CD4-positive, alpha-beta T cell (primary cell): Measurements from ENCODE around the gene KDM2A. TPM values are rescaled to one million over a fixed set of nuclear protein-coding genes. Genes with fewer than 3 reads are reported as not detected.

ENCODE experiments used
- ATAC-seq: fragments of 200-7000 bp; cut with Tn5 transposase; one replicate; pipeline ENCODE4 v1.10.0; 2022; ENCODE audit warnings: mild to moderate bottlenecking; ENCODE audit not compliant: poor library complexity
- CTCF ChIA-PET: fragments of 350-600 bp; sonication (Branson Sonifier 250); formaldehyde crosslinking; loops from one replicate; lab custom pipeline; 2021; ENCODE audit warnings: antibody characterized with exemption, inconsistent platforms; lab: Charles Lee
- POLR2A ChIA-PET: fragments of 350-600 bp; sonication (Branson Sonifier 250); formaldehyde crosslinking; loops from one replicate; lab custom pipeline; 2021; ENCODE audit warnings: antibody characterized with exemption, inconsistent platforms; lab: Charles Lee
- DNase-seq, 14 experiments: peaks; one replicate each; pipeline ENCODE4 v3.0.0-alpha.2; 2013 to 2020; ENCODE audit warnings: mixed read lengths in 2 of 14
- H3K27ac ChIP-seq, 2 donors: one replicate each; pipeline versions ENCODE4 v1.5.1 to v1.7.0; 2013; ENCODE audit warnings: low read length in 2 of 2, low read depth in 1 of 2, mild to moderate bottlenecking in 1 of 2
- H3K27me3 ChIP-seq, 2 experiments: 1 replicate in 1 of 2; 2 replicates in 1 of 2; pipeline versions ENCODE4 v1.6.1 to v1.7.0; 2013; ENCODE audit warnings: low read length in 2 of 2, control low read depth in 1 of 2, mild to moderate bottlenecking in 1 of 2, moderate library complexity in 1 of 2; ENCODE audit not compliant: insufficient read depth in 2 of 2, control insufficient read depth in 1 of 2
- H3K36me3 ChIP-seq: one replicate; pipeline ENCODE4 v1.6.1; 2013; ENCODE audit warnings: low read length, control low read depth; ENCODE audit not compliant: insufficient read depth
- H3K4me1 ChIP-seq: one replicate; pipeline ENCODE4 v1.6.1; 2013; ENCODE audit warnings: low read length, control low read depth; ENCODE audit not compliant: insufficient read depth
- H3K4me3 ChIP-seq: one replicate; pipeline ENCODE4 v1.5.1; 2013; ENCODE audit warnings: mild to moderate bottlenecking, low read length, moderate library complexity
- H3K9me3 ChIP-seq, 2 experiments: 1 replicate in 1 of 2; 2 replicates in 1 of 2; pipeline versions ENCODE4 v1.6.1 to v1.7.0; 2013; ENCODE audit warnings: low read length in 2 of 2, mild to moderate bottlenecking in 2 of 2, control low read depth in 1 of 2, moderate library complexity in 1 of 2; ENCODE audit not compliant: control insufficient read depth in 1 of 2, insufficient read depth in 1 of 2
- H3K27ac Mint-ChIP-seq: one replicate; pipeline ENCODE4 v1.8.0; 2020; ENCODE audit warnings: mixed read lengths
- H3K27me3 Mint-ChIP-seq: one replicate; pipeline ENCODE4 v1.8.0; 2021; ENCODE audit warnings: mixed read lengths
- H3K36me3 Mint-ChIP-seq: one replicate; pipeline ENCODE4 v1.8.0; 2021; ENCODE audit warnings: low read depth, mixed read lengths
- H3K4me1 Mint-ChIP-seq: one replicate; pipeline ENCODE4 v1.8.0; 2021; ENCODE audit warnings: low read depth, mixed read lengths
- H3K4me3 Mint-ChIP-seq: one replicate; pipeline ENCODE4 v1.8.0; 2020; ENCODE audit warnings: mild to moderate bottlenecking, mixed read lengths
- H3K9me3 Mint-ChIP-seq: one replicate; pipeline ENCODE4 v1.8.0; 2020; ENCODE audit warnings: mixed read lengths
- CTCF ChIP-seq: fragments of 200-600 bp; IDR thresholded peaks from one replicate; pipeline ENCODE4 v1.8.0; 2022; ENCODE audit warnings: antibody characterized with exemption, mild to moderate bottlenecking
- intact Hi-C, 2 experiments: fragments of 100-400 bp; cut with DNase I in 1 of 2; cut with micrococcal nuclease in 1 of 2; formaldehyde crosslinking; loops; one replicate each; pipeline versions ENCODE4 v1.15.1 to v1.9.0; 2023 to 2025; cut with DNase I, micrococcal nuclease
- total RNA-seq, 174 experiments: library from RNA in 2 of 174; stranded (reverse) in 2 of 174; gene quantifications; one replicate each; pipeline ENCODE4 v1.2.3 and lab custom pipeline; 2021 to 2026

KDM2A gene
- total RNA-seq, 2 experiments from 2014 or later, result 410 to 412 TPM

GRCh38 chr11:67300256-67300755 is 181.2 kb downstream of the KDM2A start:
- Histone ChIP-seq H3K27ac (peak overlapping the region in 1 of 2 donors; percentile 21), H3K27me3 (no peaks in the 10 kb centered on the region), H3K36me3 (peaks cover 59% of the 10 kb centered on the region), H3K4me1 (peaks cover 33% of the 10 kb centered on the region), H3K4me3 (no peak overlapping the region), H3K9me3 (peaks cover 7 to 14% of the 10 kb centered on the region in 2 experiments)
- Mint-ChIP-seq H3K4me1 (peaks cover 23% of the 10 kb centered on the region), H3K9me3 (peaks cover 7% of the 10 kb centered on the region), H3K4me3 (no peak overlapping the region), H3K36me3 (peaks cover 58% of the 10 kb centered on the region), H3K27me3 (no peaks in the 10 kb centered on the region), H3K27ac (no peak overlapping the region)
- no peak for DNase-seq
- intact Hi-C loops, result no loop called here
- CTCF ChIA-PET, result interaction anchor here (2.1 kb wide), 1 partner anchor 17 kb away, joined by 5 read pairs; no protein-coding TSS in a partner anchor
- POLR2A ChIA-PET, result interaction anchor here (0.7 to 5.6 kb wide), 4 partner anchors 12 to 42 kb away, joined by 3 to 54 read pairs (median 4); partner anchors contain the start of gene ANKRD13D
- no peak for ATAC-seq
- no peak for TF ChIP-seq CTCF

- Mint-ChIP-seq H3K27me3 (no peaks in the 10 kb centered on the region), H3K4me3 (no peak overlapping the region), H3K27ac (no peak overlapping the region), H3K9me3 (peaks cover 7% of the 10 kb centered on the region), H3K4me1 (peaks cover 21% of the 10 kb centered on the region), H3K36me3 (peaks cover 53% of the 10 kb centered on the region)
- CTCF ChIA-PET, result interaction anchor here (2.1 kb wide), 1 partner anchor 17 kb away, joined by 5 read pairs; no protein-coding TSS in a partner anchor
- POLR2A ChIA-PET, result interaction anchor here (0.7 to 5.6 kb wide), 4 partner anchors 10 to 41 kb away, joined by 3 to 54 read pairs (median 4); partner anchors contain the start of gene ANKRD13D
- peaks cover 54% of the 10 kb centered on the region for H3K36me3 ChIP-seq
- H3K4me1 ChIP-seq, result peaks cover 37% of the 10 kb centered on the region
- DNase-seq (peak in 1 of 14 experiments; percentile 2), ATAC-seq (no peak)
- H3K27me3 ChIP-seq, result no peaks in the 10 kb centered on the region
- H3K4me3 ChIP-seq, result no peak overlapping the region
- peaks cover 3 to 9% of the 10 kb centered on the region in 2 experiments for H3K9me3 ChIP-seq
- TF ChIP-seq CTCF, result no peak
- H3K27ac ChIP-seq, result no peak overlapping the region
- intact Hi-C loops, result no loop called here
These were observed 181.8 kb downstream of the KDM2A start for GRCh38 chr11:67300756-67301312.

GRCh38 chr11:67301313-67301921 is 182.4 kb downstream of the KDM2A start:
- Mint-ChIP-seq H3K9me3 (peaks cover 3% of the 10 kb centered on the region), H3K27me3 (no peaks in the 10 kb centered on the region), H3K4me3 (no peak overlapping the region), H3K36me3 (peaks cover 47% of the 10 kb centered on the region), H3K27ac (no peak overlapping the region), H3K4me1 (peaks cover 15% of the 10 kb centered on the region)
- ATAC-seq, result no peak
- intact Hi-C loops, result no loop called here
- POLR2A ChIA-PET, result interaction anchor here (0.7 to 5.6 kb wide), 5 partner anchors 11 to 51 kb away, joined by 3 to 54 read pairs (median 4); partner anchors contain the start of genes ANKRD13D and POLD4
- TF ChIP-seq CTCF, result no peak
- Histone ChIP-seq H3K27me3 (no peaks in the 10 kb centered on the region), H3K9me3 (peaks cover 0 to 4% of the 10 kb centered on the region in 2 experiments), H3K36me3 (peaks cover 48% of the 10 kb centered on the region), H3K4me1 (peaks cover 37% of the 10 kb centered on the region), H3K4me3 (no peak overlapping the region), H3K27ac (no peak overlapping the region)
- peak in 2 of 14 experiments; percentile 2 to 32 for DNase-seq
- CTCF ChIA-PET, result interaction anchor here (2.1 to 4.6 kb wide), 2 partner anchors 16 kb away, joined by 5 to 21 read pairs; no protein-coding TSS in a partner anchor
